K562 (cell line): ENCODE data around the gene GRAMD2B. TPM values are rescaled to one million over a fixed set of nuclear protein-coding genes. Genes with fewer than 3 reads are reported as not detected.

Experiments
- ATF1 ChIP-seq, 2 experiments: fragments of 450-650 bp in 1 of 2; IDR thresholded peaks; 2 replicates each; pipeline ENCODE4 v1.6.1; 2016; ENCODE audit warnings: missing compliant biosample characterization in 1 of 2, missing genetic modification characterization in 1 of 2
- CCNT2 ChIP-seq: IDR thresholded peaks from 2 replicates; pipeline ENCODE4 v1.6.1; 2011; ENCODE audit warnings: borderline replicate concordance, low read depth, mild to moderate bottlenecking, moderate library complexity, mixed read lengths, low read length; ENCODE audit not compliant: insufficient read length; ENCODE audit errors: extremely low read depth
- DIDO1 ChIP-seq: fragments of 450-650 bp; IDR thresholded peaks from 2 replicates; pipeline ENCODE4 v1.6.1; 2016; ENCODE audit warnings: low read depth, missing biosample characterization, missing genetic modification characterization
- DLX4 ChIP-seq: fragments of 250-450 bp; sonication (Bioruptor Pico); IDR thresholded peaks from 2 replicates; pipeline ENCODE4 v1.6.1; 2021; ENCODE audit warnings: mild to moderate bottlenecking
- FOXJ2 ChIP-seq: fragments of 200-800 bp; sonication (Bioruptor generic); IDR thresholded peaks from 2 replicates; pipeline ENCODE4 v1.6.1; 2016; ENCODE audit warnings: missing genetic modification characterization, missing compliant biosample characterization
- FOXK2 ChIP-seq, 2 experiments: fragments of 450-650 bp; IDR thresholded peaks in 1 of 2; conservative IDR thresholded peaks in 1 of 2; 2 replicates each; pipeline ENCODE4 v1.6.1; 2016; ENCODE audit warnings: low read depth in 2 of 2, mild to moderate bottlenecking in 1 of 2
- FOXO4 ChIP-seq: fragments of 450-650 bp; formaldehyde crosslinking; IDR thresholded peaks from 2 replicates; pipeline ENCODE4 v1.4.0; 2020; ENCODE audit warnings: mild to moderate bottlenecking, moderate library complexity
- GTF2B ChIP-seq: IDR thresholded peaks from 2 replicates; pipeline ENCODE4 v1.6.1; 2011; ENCODE audit not compliant: insufficient read length; ENCODE audit errors: extremely low read depth
- KDM1A ChIP-seq, 2 experiments: fragments of 450-650 bp; IDR thresholded peaks; 2 replicates each; pipeline ENCODE4 v1.6.1; 2016; ENCODE audit warnings: mild to moderate bottlenecking in 2 of 2
- MAFG ChIP-seq: fragments of 450-650 bp; conservative IDR thresholded peaks from 2 replicates; pipeline ENCODE4 v1.6.1; 2016; ENCODE audit warnings: missing genetic modification characterization, missing compliant biosample characterization
- NFATC3 ChIP-seq: fragments of 450-650 bp; IDR thresholded peaks from 2 replicates; pipeline ENCODE4 v1.6.1; 2017; ENCODE audit warnings: mild to moderate bottlenecking
- NONO ChIP-seq, 2 experiments: fragments of 200-400 bp in 1 of 2; fragments of 450-650 bp in 1 of 2; formaldehyde crosslinking in 1 of 2; IDR thresholded peaks; 2 replicates each; pipeline ENCODE4 v1.6.1; 2017; ENCODE audit warnings: low read depth in 2 of 2, mild to moderate bottlenecking in 2 of 2, moderate library complexity in 2 of 2, low read length in 1 of 2
- PCBP2 ChIP-seq: fragments of 200-400 bp; formaldehyde crosslinking; IDR thresholded peaks from 2 replicates; pipeline ENCODE4 v1.6.1; 2018; ENCODE audit warnings: low read length, low read depth, mild to moderate bottlenecking, moderate library complexity; ENCODE audit not compliant: poor library complexity, severe bottlenecking
- POU5F1 ChIP-seq: fragments of 150-350 bp; IDR thresholded peaks from 2 replicates; pipeline ENCODE4 v1.6.1; 2014; ENCODE audit warnings: borderline replicate concordance, low read length, low read depth, mild to moderate bottlenecking; ENCODE audit not compliant: partially characterized antibody
- SMARCB1 ChIP-seq: IDR thresholded peaks from 2 replicates; pipeline ENCODE4 v1.6.1; 2011; ENCODE audit warnings: improper control_type of control experiment, low read depth; ENCODE audit not compliant: insufficient read length
- TEAD1 ChIP-seq, 2 experiments: fragments of 450-650 bp in 1 of 2; sonication (generic) in 1 of 2; formaldehyde crosslinking; IDR thresholded peaks; 2 replicates each; pipeline versions ENCODE4 v1.4.0 to v1.8.0; 2020 to 2022; ENCODE audit warnings: mild to moderate bottlenecking in 2 of 2, missing genetic modification reagents in 1 of 2
- TRIM24 ChIP-seq, 2 experiments: fragments of 450-650 bp; IDR thresholded peaks; 2 replicates each; pipeline ENCODE4 v1.6.1; 2016
- ZNF175 ChIP-seq: fragments of 200-800 bp; sonication (Bioruptor generic); IDR thresholded peaks from 2 replicates; pipeline ENCODE4 v1.6.1; 2016; ENCODE audit warnings: low read depth, mild to moderate bottlenecking, missing genetic modification characterization, missing compliant biosample characterization
- ZNF224 ChIP-seq: sonication (generic); formaldehyde crosslinking; IDR thresholded peaks from 2 replicates; pipeline ENCODE4 v1.8.0; 2022; ENCODE audit warnings: mild to moderate bottlenecking, missing genetic modification reagents
- ZNF592 ChIP-seq: fragments of 450-650 bp; IDR thresholded peaks from 2 replicates; pipeline ENCODE4 v1.6.1; 2017; ENCODE audit warnings: antibody characterized with exemption, mild to moderate bottlenecking
- polyA plus RNA-seq, 8 experiments: library from polyadenylated mRNA; depleted of rRNA in 4 of 8; stranded (reverse) in 5 of 8; unstranded in 3 of 8; fragments of >200 nt; fragmentation: Nextera tagmentation in 2 of 8; fragmentation: Illumina TruSeq in 1 of 8; extraction: Ambion mirVana in 2 of 8; extraction: Trizol in 1 of 8; gene quantifications; 2 replicates each; pipeline versions ENCODE4 v1.2.1 to v1.2.3, GENCODE V29; 2011 to 2014; ENCODE audit warnings: inconsistent platforms in 1 of 8, missing spikeins in 1 of 8
- total RNA-seq, 7 experiments: library from RNA; depleted of rRNA in 6 of 7; stranded (reverse); fragments of >200 nt in 6 of 7; fragmentation: Illumina TruSeq in 2 of 7; extraction: Trizol in 2 of 7; gene quantifications; 2 replicates each; pipeline versions ENCODE4 v1.2.1 to v1.2.3, GENCODE V29; 2011 to 2021; ENCODE audit warnings: low replicate concordance in 1 of 7

The GRAMD2B gene
- total and polyA plus RNA-seq, 9 of the 15 experiments (the other 6 are each of a cell fraction or from before 2014, with no cell fraction given) = 0.32 to 4.2 (median 1.4) TPM

GRCh38 chr5:126514558-126515141 is 91.4 kb downstream of the GRAMD2B start (continued):
- TF ChIP-seq DLX4 (CRISPR knock-in tag) (no peak), PCBP2 (no peak), KDM1A (IDR thresholded peaks at IDR 0.05) (peak in 1 of 2 experiments; percentile 47; a peak in 3 of 4 replicates), ATF1 (CRISPR knock-in tag; IDR thresholded peaks at IDR 0.05) (no peak), ATF1 (tag; IDR thresholded peaks at IDR 0.05) (peak; percentile 65), CCNT2 (peak; percentile 69), NFATC3 (no peak), NONO (IDR thresholded peaks at IDR 0.05; ENCODE audit: low read depth in 2 of 2, low read length in 1 of 2) (no peak), MAFG (tag) (no peak), GTF2B (no peak), FOXK2 (conservative IDR thresholded peaks at IDR 0.05 in 1 of 2, IDR thresholded peaks at IDR 0.05 in 1 of 2; ENCODE audit: low read depth in 2 of 2) (peak; percentile 52 to 62; a peak in 3 of 4 replicates), FOXO4 (CRISPR knock-in tag) (no peak), FOXJ2 (tag) (peak; percentile 70; the same call in 1 of the 2 replicates), TRIM24 (IDR thresholded peaks at IDR 0.05) (peak; percentile 63 to 78; a peak in 3 of 4 replicates), ZNF224 (CRISPR knock-in tag) (no peak), TEAD1 (CRISPR knock-in tag; IDR thresholded peaks at IDR 0.05) (0 out of 4 replicates have a peak, but pooled peaks of 1 of the 2 experiments have one; percentile 54), SMARCB1 (no peak), POU5F1 (no peak), DIDO1 (tag) (0 out of 2 replicates have a peak, but pooled peaks have one; percentile 51), ZNF592 (peak; percentile 60), ZNF175 (0 out of 2 replicates have a peak, but pooled peaks have one; percentile 53)
